ENCODE data around the gene TDP1. TPM values are rescaled to one million over a fixed set of nuclear protein-coding genes. Genes with fewer than 3 reads are reported as not detected.

Gene TDP1
- total RNA-seq, 1 donor from 2014 or later: 17.9 TPM

- peaks cover 4% of the 10 kb centered on the region for H3K4me1 Mint-ChIP-seq (ENCODE audit: unreplicated experiment)
- H3K4me3 Mint-ChIP-seq (ENCODE audit: unreplicated experiment): no peak overlapping the region
- H3K9me3 Mint-ChIP-seq (ENCODE audit: unreplicated experiment): peaks cover 7% of the 10 kb centered on the region
- H3K36me3 Mint-ChIP-seq (ENCODE audit: unreplicated experiment): no peaks in the 10 kb centered on the region
- no peak for TF ChIP-seq CTCF (IDR thresholded peaks at IDR 0.05)
- H3K27me3 Mint-ChIP-seq (ENCODE audit: unreplicated experiment): peaks cover 88% of the 10 kb centered on the region
- no peak overlapping the region for H3K27ac Mint-ChIP-seq (ENCODE audit: unreplicated experiment)
- no peak for DNase-seq (ENCODE audit: extremely low spot score, unreplicated experiment)
Measured at GRCh38 chr14:90054803-90055202, 99.1 kb downstream of the TDP1 start.

- peaks cover 82% of the 10 kb centered on the region for H3K27me3 Mint-ChIP-seq (ENCODE audit: unreplicated experiment)
- H3K9me3 Mint-ChIP-seq (ENCODE audit: unreplicated experiment): peaks cover 7% of the 10 kb centered on the region
- no peaks in the 10 kb centered on the region for H3K36me3 Mint-ChIP-seq (ENCODE audit: unreplicated experiment)
- DNase-seq (ENCODE audit: extremely low spot score, unreplicated experiment): no peak
- H3K4me3 Mint-ChIP-seq (ENCODE audit: unreplicated experiment): no peak overlapping the region
- H3K4me1 Mint-ChIP-seq (ENCODE audit: unreplicated experiment): peaks cover 13% of the 10 kb centered on the region
- no peak for TF ChIP-seq CTCF (IDR thresholded peaks at IDR 0.05)
- no peak overlapping the region for H3K27ac Mint-ChIP-seq (ENCODE audit: unreplicated experiment)
Measured at GRCh38 chr14:90056826-90057225, 101.1 kb downstream of the TDP1 start.

GRCh38 chr14:90058876-90059458, 103.2 kb downstream of the TDP1 start:
- Mint-ChIP-seq H3K27ac (ENCODE audit: unreplicated experiment) (no peak overlapping the region), H3K9me3 (ENCODE audit: unreplicated experiment) (peaks cover 7% of the 10 kb centered on the region), H3K36me3 (ENCODE audit: unreplicated experiment) (no peaks in the 10 kb centered on the region), H3K27me3 (ENCODE audit: unreplicated experiment) (peaks cover 78% of the 10 kb centered on the region), H3K4me1 (ENCODE audit: unreplicated experiment) (peaks cover 18% of the 10 kb centered on the region), H3K4me3 (ENCODE audit: unreplicated experiment) (no peak overlapping the region)
- DNase-seq (ENCODE audit: extremely low spot score, unreplicated experiment): no peak
- no peak for TF ChIP-seq CTCF (IDR thresholded peaks at IDR 0.05)

GRCh38 chr14:90060312-90060964, 104.7 kb downstream of the TDP1 start:
- peak overlapping the region; percentile 72 for H3K4me3 Mint-ChIP-seq (ENCODE audit: unreplicated experiment)
- no peak for DNase-seq (ENCODE audit: extremely low spot score, unreplicated experiment)
- no peaks in the 10 kb centered on the region for H3K36me3 Mint-ChIP-seq (ENCODE audit: unreplicated experiment)
- H3K4me1 Mint-ChIP-seq (ENCODE audit: unreplicated experiment): peaks cover 18% of the 10 kb centered on the region
- H3K27ac Mint-ChIP-seq (ENCODE audit: unreplicated experiment): no peak overlapping the region
- H3K9me3 Mint-ChIP-seq (ENCODE audit: unreplicated experiment): peaks cover 7% of the 10 kb centered on the region
- peak; percentile 72 for TF ChIP-seq CTCF (IDR thresholded peaks at IDR 0.05)
- H3K27me3 Mint-ChIP-seq (ENCODE audit: unreplicated experiment): peaks cover 76% of the 10 kb centered on the region

GRCh38 chr14:90060965-90061684, 105.4 kb downstream of the TDP1 start:
- no peak overlapping the region for H3K27ac Mint-ChIP-seq (ENCODE audit: unreplicated experiment)
- peaks cover 7% of the 10 kb centered on the region for H3K9me3 Mint-ChIP-seq (ENCODE audit: unreplicated experiment)
- peak overlapping the region; percentile 44 for H3K4me3 Mint-ChIP-seq (ENCODE audit: unreplicated experiment)
- no peak for TF ChIP-seq CTCF (IDR thresholded peaks at IDR 0.05)
- no peaks in the 10 kb centered on the region for H3K36me3 Mint-ChIP-seq (ENCODE audit: unreplicated experiment)
- H3K27me3 Mint-ChIP-seq (ENCODE audit: unreplicated experiment): peaks cover 72% of the 10 kb centered on the region
- no peak for DNase-seq (ENCODE audit: extremely low spot score, unreplicated experiment)
- peaks cover 18% of the 10 kb centered on the region for H3K4me1 Mint-ChIP-seq (ENCODE audit: unreplicated experiment)

Measured in osteocyte (in vitro differentiated cells).